Pancreas (tissue), 10 donors: ENCODE data around the gene TAF8. TPM values are rescaled to one million over a fixed set of nuclear protein-coding genes. Genes with fewer than 3 reads are reported as not detected.

Experiments
- ATAC-seq, 4 donors: fragments of 200-7000 bp; cut with Tn5 transposase; one replicate each; pipeline versions ENCODE4 v1.8.0 to v1.9.1; 2020; ENCODE audit warnings: mild to moderate bottlenecking in 4 of 4, moderate library complexity in 4 of 4
- DNase-seq, 6 donors: peaks; one replicate each; pipeline ENCODE4 v3.0.0-alpha.2; 2020
- FAIRE-seq: peaks from 2 replicates; lab custom pipeline; 2012; peaks lifted over from hg19 to GRCh38; lab: Jason Lieb, UNC
- H3K27ac ChIP-seq, 4 donors: fragments of 200-600 bp; sonication (generic); 1 replicate in 3 of 4; 2 replicates in 1 of 4; pipeline versions ENCODE4 v1.5.0 to v1.8.0; 2020
- H3K27me3 ChIP-seq, 4 donors: fragments of 200-600 bp; one replicate each; pipeline ENCODE4 v1.8.0; 2021
- H3K36me3 ChIP-seq, 3 donors: fragments of 200-600 bp; sonication (generic) in 1 of 3; one replicate each; pipeline versions ENCODE4 v1.5.0 to v1.8.0; 2020 to 2021
- H3K4me1 ChIP-seq, 3 donors: fragments of 200-600 bp; one replicate each; pipeline ENCODE4 v1.8.0; 2021
- H3K4me3 ChIP-seq, 4 donors: fragments of 200-600 bp; sonication (generic) in 2 of 4; one replicate each; pipeline versions ENCODE4 v1.5.0 to v1.8.0; 2020 to 2021
- H3K9me3 ChIP-seq, 4 donors: fragments of 200-600 bp; one replicate each; pipeline ENCODE4 v1.8.0; 2021
- WGBS, 2 donors: extraction: QIAGEN DNeasy Blood & Tissue Kit; methylation state at CpG; one replicate each; pipeline ENCODE4 v1.1.7; 2013; 5-methylcytosine and 5-hydroxymethylcytosine counted together
- intact Hi-C, 3 donors: fragments of 100-400 bp; cut with DNase I; formaldehyde crosslinking; loops; one replicate each; pipeline versions ENCODE4 v1.11.1 to v1.14.2; 2022
- polyA plus RNA-seq, 2 donors: library from polyadenylated mRNA; stranded (reverse); fragments of 200-250 nt; gene quantifications; one replicate each; pipeline ENCODE4 v1.2.3, GENCODE V29; 2013
- total RNA-seq, 6 donors: library from RNA; stranded (reverse); fragmentation: NEBNext Ultra II Directional in 4 of 6; extraction: Animal tissue kit (Norgen Biotek cat#: 25700) in 4 of 6; gene quantifications; one replicate each; pipeline versions ENCODE4 v1.2.1 to v1.2.4, GENCODE V29; 2021 to 2023
- TF ChIP-seq, protein P1 (sequence below), 4 donors: fragments of 200-600 bp; sonication (generic) in 3 of 4; IDR thresholded peaks; one replicate each; pipeline versions ENCODE4 v1.5.0 to v1.8.0; 2021; ENCODE audit warnings: antibody characterized with exemption in 4 of 4
- donor health status: healthy with polysubstance abuse.
- donor health status: DM: no; HTN: no; CAD: no; lungs with moderate emphysema.
- donor health status: DM: no; HTN: no; CAD: no.
- donor health status: control.
- donor health status: control.
- donor health status: Bipolar disorder and iron deficiency.
- donor health status: DM: yes; HTN: yes; CAD: no.
- donor health status: DM: no; HTN: no; CAD: no.
- donor health status: DM: no; HTN: no; CAD: no.
- donor health status: DM: yes; HTN: yes; CAD: no.

TAF8 gene
- total and polyA plus RNA-seq, 8 donors, result 4.8 to 16.8 (median 8.4) TPM

DNA sequence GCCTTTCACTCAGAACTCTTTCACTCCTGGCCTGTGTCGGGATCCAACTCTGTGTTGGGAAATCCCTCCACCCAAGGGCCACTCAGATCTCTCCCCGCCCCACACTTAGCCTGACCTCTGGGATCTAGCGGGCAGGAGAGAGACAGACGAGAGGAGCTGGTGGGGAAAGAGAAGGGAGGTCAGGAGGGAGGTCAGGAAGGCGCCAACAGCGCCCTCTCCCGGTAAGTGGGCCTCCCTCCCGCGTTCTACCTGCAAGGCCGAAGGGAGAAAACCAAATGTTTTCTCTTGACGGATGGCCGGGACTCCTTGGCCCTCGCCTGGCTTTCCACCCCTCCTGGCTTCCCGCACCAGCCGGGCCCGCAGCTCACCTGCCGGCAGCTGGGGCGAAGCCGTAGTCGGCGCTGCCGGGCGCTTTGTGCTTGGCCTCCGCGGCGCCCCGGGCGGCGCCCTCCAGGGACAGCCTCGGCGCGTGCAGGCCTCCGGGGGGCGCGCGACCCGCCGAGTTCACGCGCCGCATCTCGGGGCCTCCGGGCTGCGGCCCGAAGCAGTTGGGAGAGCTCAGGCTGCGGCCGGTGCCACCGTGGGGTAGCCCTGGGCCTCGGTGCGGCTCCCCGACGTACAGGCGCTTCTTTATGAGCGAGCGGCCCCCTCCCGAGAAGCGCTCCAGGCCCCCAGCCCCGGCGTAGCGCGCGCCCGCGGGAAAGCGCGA is 53.9 kb downstream of the TAF8 start:
- 64 to 70% methylated on average over 65 to 66 of the region's 66 CpGs for WGBS, 2 donors
- intact Hi-C loops, result no loop called here
- FAIRE-seq (no peak), DNase-seq (peak in 2 of 6 donors; percentile 27 to 65), ATAC-seq (peak in 2 of 4 donors; percentile 14 to 21)
- peaks cover 0 to 8% (median 4%) of the 10 kb centered on the region in 3 donors for H3K4me1 ChIP-seq
- peaks cover 0 to 13% (median 0%) of the 10 kb centered on the region in 3 donors for H3K36me3 ChIP-seq
- peak overlapping the region in 2 of 4 donors; percentile 16 to 34 for H3K4me3 ChIP-seq
- TF ChIP-seq, protein P1, sequence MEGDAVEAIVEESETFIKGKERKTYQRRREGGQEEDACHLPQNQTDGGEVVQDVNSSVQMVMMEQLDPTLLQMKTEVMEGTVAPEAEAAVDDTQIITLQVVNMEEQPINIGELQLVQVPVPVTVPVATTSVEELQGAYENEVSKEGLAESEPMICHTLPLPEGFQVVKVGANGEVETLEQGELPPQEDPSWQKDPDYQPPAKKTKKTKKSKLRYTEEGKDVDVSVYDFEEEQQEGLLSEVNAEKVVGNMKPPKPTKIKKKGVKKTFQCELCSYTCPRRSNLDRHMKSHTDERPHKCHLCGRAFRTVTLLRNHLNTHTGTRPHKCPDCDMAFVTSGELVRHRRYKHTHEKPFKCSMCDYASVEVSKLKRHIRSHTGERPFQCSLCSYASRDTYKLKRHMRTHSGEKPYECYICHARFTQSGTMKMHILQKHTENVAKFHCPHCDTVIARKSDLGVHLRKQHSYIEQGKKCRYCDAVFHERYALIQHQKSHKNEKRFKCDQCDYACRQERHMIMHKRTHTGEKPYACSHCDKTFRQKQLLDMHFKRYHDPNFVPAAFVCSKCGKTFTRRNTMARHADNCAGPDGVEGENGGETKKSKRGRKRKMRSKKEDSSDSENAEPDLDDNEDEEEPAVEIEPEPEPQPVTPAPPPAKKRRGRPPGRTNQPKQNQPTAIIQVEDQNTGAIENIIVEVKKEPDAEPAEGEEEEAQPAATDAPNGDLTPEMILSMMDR (IDR thresholded peaks at IDR 0.05), result peak in 3 of 4 donors; percentile 16 to 33 (median 31)
- no peaks in the 10 kb centered on the region for H3K27me3 ChIP-seq
- no peak overlapping the region for H3K27ac ChIP-seq
- H3K9me3 ChIP-seq, result no peaks in the 10 kb centered on the region

DNA sequence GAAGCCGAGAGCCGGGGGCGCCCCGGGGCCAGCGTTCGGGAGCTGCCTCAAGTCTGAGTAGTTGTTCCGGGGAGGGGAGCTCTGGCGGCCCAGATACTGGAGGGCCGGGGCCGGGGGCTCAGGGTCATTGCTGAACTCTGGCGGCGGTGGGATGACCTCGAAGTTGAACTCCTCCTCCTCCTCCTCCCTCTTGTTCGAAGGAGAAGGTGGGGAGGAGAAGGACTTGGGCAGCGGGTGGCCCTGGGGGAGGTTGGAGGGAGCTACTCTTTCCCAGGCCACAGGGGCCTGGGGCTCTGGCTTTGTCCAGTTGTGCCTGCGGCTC is 54.4 kb downstream of the TAF8 start:
- Histone ChIP-seq H3K9me3 (no peaks in the 10 kb centered on the region), H3K36me3 (peaks cover 0 to 18% (median 0%) of the 10 kb centered on the region in 3 donors), H3K4me1 (peaks cover 0 to 4% (median 4%) of the 10 kb centered on the region in 3 donors), H3K27ac (no peak overlapping the region), H3K27me3 (no peaks in the 10 kb centered on the region), H3K4me3 (peak overlapping the region in 1 of 4 donors; percentile 34)
- TF ChIP-seq, protein P1 (IDR thresholded peaks at IDR 0.05), result no peak
- WGBS, 2 donors, result 81 to 85% methylated on average over 11 to 15 of the region's 16 CpGs
- FAIRE-seq (no peak), ATAC-seq (no peak), DNase-seq (no peak)
- intact Hi-C loops, result no loop called here

DNA sequence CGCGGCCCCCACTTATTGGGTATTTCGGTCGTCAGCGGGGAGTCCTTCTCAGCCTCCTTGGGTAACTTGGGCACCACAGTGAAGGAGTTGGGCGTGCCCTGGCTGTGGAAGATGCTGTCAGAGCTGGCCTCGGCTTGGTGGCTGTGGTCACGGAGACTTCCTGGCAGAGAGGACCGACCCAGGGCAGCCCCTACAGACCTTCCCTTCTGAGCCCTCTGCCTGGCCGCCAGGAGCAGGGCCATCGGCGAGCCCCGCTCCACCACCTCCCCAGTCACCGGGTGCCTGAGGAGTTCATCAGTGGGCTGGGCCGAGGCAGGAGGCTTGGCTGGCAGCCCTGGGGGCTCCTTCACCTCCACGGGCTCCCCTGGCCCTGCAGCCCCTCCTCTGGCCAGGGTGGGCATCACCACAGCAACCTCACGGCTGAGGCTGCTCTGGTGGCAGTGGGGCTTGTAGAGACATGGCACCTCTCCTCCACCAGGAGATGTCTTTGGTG is 54.9 kb downstream of the TAF8 start:
- H3K36me3 ChIP-seq, result peaks cover 0 to 20% (median 0%) of the 10 kb centered on the region in 3 donors
- H3K27ac ChIP-seq, result no peak overlapping the region
- H3K9me3 ChIP-seq, result no peaks in the 10 kb centered on the region
- no peaks in the 10 kb centered on the region for H3K27me3 ChIP-seq
- TF ChIP-seq, protein P1 (IDR thresholded peaks at IDR 0.05), result no peak
- peaks cover 0 to 4% (median 0%) of the 10 kb centered on the region in 3 donors for H3K4me1 ChIP-seq
- intact Hi-C loops, result no loop called here
- no peak overlapping the region for H3K4me3 ChIP-seq
- WGBS, 2 donors, result 90% methylated on average over 16 to 17 of the region's 17 CpGs
- DNase-seq, result no peak
- no peak for FAIRE-seq
- ATAC-seq, result no peak

DNA sequence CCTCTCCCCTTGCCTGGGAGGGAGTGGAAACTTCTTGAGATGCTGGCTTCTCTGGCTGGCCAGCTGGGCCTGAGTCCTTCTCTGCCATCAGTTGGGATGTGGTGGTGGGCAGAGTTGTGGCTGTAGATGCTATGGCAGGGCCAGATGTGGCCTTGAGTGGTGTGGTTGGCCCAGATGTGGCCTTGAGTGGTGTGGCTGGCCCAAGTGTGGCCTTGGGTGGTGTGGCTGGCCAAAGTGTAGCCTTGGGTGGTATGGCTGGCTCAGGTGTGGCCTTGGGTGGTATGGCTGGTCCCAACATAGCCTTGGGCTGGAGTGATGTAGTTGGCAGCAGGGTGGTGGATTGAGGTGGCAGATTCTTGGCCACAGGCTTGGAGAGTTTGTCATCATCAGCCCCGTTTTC is 55.4 kb downstream of the TAF8 start:
- DNase-seq (no peak), ATAC-seq (peak in 1 of 4 donors; percentile 21), FAIRE-seq (no peak)
- Histone ChIP-seq H3K4me1 (peaks cover 0 to 2% (median 0%) of the 10 kb centered on the region in 3 donors), H3K27ac (peak overlapping the region in 1 of 4 donors; percentile 51), H3K36me3 (peaks cover 0 to 20% (median 0%) of the 10 kb centered on the region in 3 donors), H3K4me3 (no peak overlapping the region), H3K9me3 (no peaks in the 10 kb centered on the region), H3K27me3 (no peaks in the 10 kb centered on the region)
- WGBS, 2 donors, result 93 to 97% methylated on average over 1 of the region's 1 CpG
- TF ChIP-seq, protein P1 (IDR thresholded peaks at IDR 0.05), result no peak
- intact Hi-C loops, result no loop called here
